OCI-LY3 (cell line): ENCODE results near the gene ABCC6.

ENCODE experiments used
- EZH2phosphoT487 ChIP-seq: fragments of 200-600 bp; shearing (Covaris generic); IDR thresholded peaks from 2 replicates; pipeline ENCODE4 v1.6.1; 2018; ENCODE audit warnings: antibody characterized with exemption, mixed run types, low read depth
- TF ChIP-seq, protein P1 (sequence below): fragments of 200-600, 300-600 bp; sonication (generic); IDR thresholded peaks from 2 replicates; pipeline ENCODE4 v1.5.1; 2014; ENCODE audit warnings: antibody characterized with exemption, low read length, low read depth

DNA sequence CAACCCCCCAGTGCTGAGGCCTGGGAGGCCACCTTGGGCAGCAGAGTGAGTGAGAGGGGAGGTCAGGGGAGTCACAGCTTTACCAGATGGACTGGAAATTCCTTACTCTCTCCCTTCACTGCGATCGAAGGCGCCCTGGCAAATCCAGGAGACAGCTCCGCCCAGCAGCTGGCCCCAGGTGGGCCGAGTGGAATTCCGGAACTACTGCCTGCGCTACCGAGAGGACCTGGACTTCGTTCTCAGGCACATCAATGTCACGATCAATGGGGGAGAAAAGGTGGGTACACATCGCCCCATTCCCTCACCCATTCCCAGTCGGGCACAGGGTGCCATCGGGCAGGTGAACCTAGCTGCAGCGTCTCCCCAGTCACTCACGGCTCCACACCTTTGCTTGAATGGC is 91.6 kb downstream of the ABCC6 start:
- TF ChIP-seq, protein P1, sequence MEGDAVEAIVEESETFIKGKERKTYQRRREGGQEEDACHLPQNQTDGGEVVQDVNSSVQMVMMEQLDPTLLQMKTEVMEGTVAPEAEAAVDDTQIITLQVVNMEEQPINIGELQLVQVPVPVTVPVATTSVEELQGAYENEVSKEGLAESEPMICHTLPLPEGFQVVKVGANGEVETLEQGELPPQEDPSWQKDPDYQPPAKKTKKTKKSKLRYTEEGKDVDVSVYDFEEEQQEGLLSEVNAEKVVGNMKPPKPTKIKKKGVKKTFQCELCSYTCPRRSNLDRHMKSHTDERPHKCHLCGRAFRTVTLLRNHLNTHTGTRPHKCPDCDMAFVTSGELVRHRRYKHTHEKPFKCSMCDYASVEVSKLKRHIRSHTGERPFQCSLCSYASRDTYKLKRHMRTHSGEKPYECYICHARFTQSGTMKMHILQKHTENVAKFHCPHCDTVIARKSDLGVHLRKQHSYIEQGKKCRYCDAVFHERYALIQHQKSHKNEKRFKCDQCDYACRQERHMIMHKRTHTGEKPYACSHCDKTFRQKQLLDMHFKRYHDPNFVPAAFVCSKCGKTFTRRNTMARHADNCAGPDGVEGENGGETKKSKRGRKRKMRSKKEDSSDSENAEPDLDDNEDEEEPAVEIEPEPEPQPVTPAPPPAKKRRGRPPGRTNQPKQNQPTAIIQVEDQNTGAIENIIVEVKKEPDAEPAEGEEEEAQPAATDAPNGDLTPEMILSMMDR, result no peak
- no peak for TF ChIP-seq EZH2phosphoT487
